Fibroblast of skin of left quadriceps (primary cell): ENCODE data around the gene GFY.
A peak's percentile ranks its signal among the peaks of the same experiment; 100 is the strongest.

ENCODE experiments used
- DNase-seq, 2 experiments: peaks; one replicate each; pipeline ENCODE4 v3.0.0-alpha.2; 2013; ENCODE audit warnings: low read depth in 2 of 2

GFY gene

GRCh38 chr19:49408816-49409440 lies 16.3 kb upstream of the GFY start:
- no peak for DNase-seq

GRCh38 chr19:49409441-49410029 lies 15.7 kb upstream of the GFY start:
- DNase-seq: no peak

- DNase-seq: no peak
Observed at GRCh38 chr19:49411681-49412326, 13.4 kb upstream of the GFY start.

- DNase-seq: peak; percentile 11 to 17
Observed at GRCh38 chr19:49413348-49413747, 11.8 kb upstream of the GFY start.

- DNase-seq: no peak
Observed at GRCh38 chr19:49414256-49414655, 10.9 kb upstream of the GFY start.

GRCh38 chr19:49415102-49415809 lies 9.9 kb upstream of the GFY start:
- no peak for DNase-seq

GRCh38 chr19:49415810-49416200 lies 9.4 kb upstream of the GFY start:
- DNase-seq: no peak

- DNase-seq: no peak
Observed at GRCh38 chr19:49417088-49417487, 8.1 kb upstream of the GFY start.

GRCh38 chr19:49418511-49418910 lies 6.7 kb upstream of the GFY start:
- DNase-seq: no peak

GRCh38 chr19:49419173-49419572 lies 6.0 kb upstream of the GFY start:
- no peak for DNase-seq

GRCh38 chr19:49420227-49420626 lies 5.0 kb upstream of the GFY start:
- DNase-seq: no peak

- no peak for DNase-seq
Observed at GRCh38 chr19:49421039-49421877, 3.9 kb upstream of the GFY start.

- DNase-seq: no peak
Observed at GRCh38 chr19:49421878-49422202, 3.3 kb upstream of the GFY start.

GRCh38 chr19:49422407-49423070 lies 2.6 kb upstream of the GFY start:
- DNase-seq: no peak

GRCh38 chr19:49423071-49423984 lies 1.9 kb upstream of the GFY start, which contains the start of gene PTH2:
TSS of gene PTH2 (minus strand) at chr19:49423441. CDS start at chr19:49423339, 102 bp downstream.
- DNase-seq: no peak

- no peak for DNase-seq
Observed at GRCh38 chr19:49423985-49424303, 1.2 kb upstream of the GFY start.

- no peak for DNase-seq
Observed at GRCh38 chr19:49425922-49426592, 869 bp downstream of the GFY start.

- DNase-seq: no peak
Observed at GRCh38 chr19:49427339-49427738, 2.2 kb downstream of the GFY start.

- no peak for DNase-seq
Observed at GRCh38 chr19:49427855-49428546, 2.8 kb downstream of the GFY start.
